ENCODE results near the gene COL4A3.

The COL4A3 gene

DNA sequence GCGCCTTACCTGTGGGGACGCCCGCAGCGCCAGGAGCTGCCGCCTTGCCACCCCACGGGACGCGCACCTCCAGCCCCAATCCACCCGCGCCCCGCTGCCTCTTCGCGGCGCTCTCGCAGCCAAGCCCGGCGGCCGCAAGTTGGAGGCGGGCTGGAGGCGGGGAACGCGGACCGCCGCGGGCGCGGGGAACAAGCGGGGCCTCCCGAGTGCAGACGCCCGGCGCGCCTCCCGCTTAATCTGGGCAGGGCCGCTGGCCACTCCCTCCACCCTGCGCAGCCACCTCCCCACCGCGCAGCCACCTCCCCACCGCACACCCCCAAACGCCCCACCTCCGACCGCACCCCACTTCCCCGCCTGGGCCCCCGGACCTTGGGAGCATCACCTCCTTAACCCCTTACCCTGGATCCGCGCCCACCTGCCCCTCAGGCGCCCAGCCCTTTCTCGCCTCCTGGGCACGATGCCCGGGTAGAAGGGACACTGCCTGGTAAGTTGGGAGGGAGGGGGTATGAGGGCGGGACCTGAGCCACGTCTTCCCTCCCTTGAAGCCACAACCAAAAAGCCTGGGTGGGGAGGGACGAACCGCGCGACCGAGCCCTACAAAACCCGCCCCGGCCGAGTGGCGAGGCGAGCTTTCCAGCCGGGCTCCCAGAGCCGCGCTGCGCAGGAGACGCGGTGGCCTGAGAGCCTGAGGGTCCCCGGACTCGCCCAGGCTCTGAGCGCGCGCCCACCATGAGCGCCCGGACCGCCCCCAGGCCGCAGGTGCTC, at the start of gene COL4A3, which contains the start of gene COL4A4:
TSS of gene COL4A3 (plus strand) at position 627 of the 765 bp plus-strand sequence. CDS start at position 730, 103 bp downstream.
TSS of gene COL4A4 (minus strand) at position 208 of the 765 bp plus-strand sequence. CDS start 16,722 bp downstream, outside the sequence.
- H3K27me3 Mint-ChIP-seq: peaks cover 80% of the 10 kb centered on the region
- H3K27ac Mint-ChIP-seq: no peak within 1 kb of the TSS
- H3K4me3 Mint-ChIP-seq: peak within 1 kb of the TSS; percentile 63
- H3K4me1 Mint-ChIP-seq (ENCODE audit: low read depth): peaks cover 9% of the 10 kb centered on the region
- H3K9me3 Mint-ChIP-seq: peaks cover 5% of the 10 kb centered on the region
- H3K36me3 Mint-ChIP-seq (ENCODE audit: low read depth): no peaks in the 10 kb centered on the region
- DNase-seq: peak; percentile 35

GRCh38 chr2:227115761-227116160, 48.7 kb upstream of the COL4A3 start:
- H3K4me3 Mint-ChIP-seq: no peak overlapping the region
- H3K27ac Mint-ChIP-seq: no peak overlapping the region
- no peaks in the 10 kb centered on the region for H3K36me3 Mint-ChIP-seq (ENCODE audit: low read depth)

DNA sequence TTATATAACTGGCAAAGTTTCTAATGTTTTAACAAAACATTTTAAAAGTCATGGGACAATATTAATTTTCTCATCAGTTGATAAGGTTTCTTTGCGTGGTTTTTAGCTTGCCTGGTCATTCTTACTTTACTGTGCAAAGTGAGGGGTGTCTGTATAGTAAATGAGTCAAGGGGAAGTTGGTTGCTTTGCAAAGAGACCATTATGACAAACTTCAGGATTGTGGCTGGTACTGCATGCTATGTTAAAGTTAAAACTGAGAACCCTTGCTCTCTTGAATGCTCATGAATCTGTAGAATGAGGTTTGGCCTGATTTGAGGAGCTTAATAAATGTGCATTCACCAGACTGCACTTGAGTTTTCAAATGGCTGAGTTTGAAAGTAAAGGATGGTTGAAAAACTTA, 47.4 kb upstream of the COL4A3 start:
- H3K36me3 Mint-ChIP-seq (ENCODE audit: low read depth): no peaks in the 10 kb centered on the region
- no peak overlapping the region for H3K27ac Mint-ChIP-seq
- H3K27me3 Mint-ChIP-seq: peaks cover 26% of the 10 kb centered on the region
- H3K9me3 Mint-ChIP-seq: no peaks in the 10 kb centered on the region
- DNase-seq: no peak
- no peaks in the 10 kb centered on the region for H3K4me1 Mint-ChIP-seq (ENCODE audit: low read depth)
- H3K4me3 Mint-ChIP-seq: no peak overlapping the region

More at GRCh38 chr2:227115761-227116160, 48.7 kb upstream of the COL4A3 start:
- no peak for DNase-seq
- Mint-ChIP-seq H3K27me3 (peaks cover 26% of the 10 kb centered on the region), H3K9me3 (no peaks in the 10 kb centered on the region), H3K4me1 (ENCODE audit: low read depth) (no peaks in the 10 kb centered on the region)

- no peaks in the 10 kb centered on the region for H3K36me3 Mint-ChIP-seq (ENCODE audit: low read depth)
- peaks cover 26% of the 10 kb centered on the region for H3K27me3 Mint-ChIP-seq
- H3K27ac Mint-ChIP-seq: no peak overlapping the region
- no peak for DNase-seq
- no peaks in the 10 kb centered on the region for H3K9me3 Mint-ChIP-seq
- no peaks in the 10 kb centered on the region for H3K4me1 Mint-ChIP-seq (ENCODE audit: low read depth)
- H3K4me3 Mint-ChIP-seq: no peak overlapping the region
Measured at GRCh38 chr2:227117852-227118251, 46.6 kb upstream of the COL4A3 start.

GRCh38 chr2:227118353-227118752, 46.1 kb upstream of the COL4A3 start:
- H3K9me3 Mint-ChIP-seq: no peaks in the 10 kb centered on the region
- no peak overlapping the region for H3K4me3 Mint-ChIP-seq
- no peaks in the 10 kb centered on the region for H3K36me3 Mint-ChIP-seq (ENCODE audit: low read depth)
- no peaks in the 10 kb centered on the region for H3K4me1 Mint-ChIP-seq (ENCODE audit: low read depth)
- H3K27me3 Mint-ChIP-seq: peaks cover 26% of the 10 kb centered on the region
- no peak overlapping the region for H3K27ac Mint-ChIP-seq
- DNase-seq: no peak

DNA sequence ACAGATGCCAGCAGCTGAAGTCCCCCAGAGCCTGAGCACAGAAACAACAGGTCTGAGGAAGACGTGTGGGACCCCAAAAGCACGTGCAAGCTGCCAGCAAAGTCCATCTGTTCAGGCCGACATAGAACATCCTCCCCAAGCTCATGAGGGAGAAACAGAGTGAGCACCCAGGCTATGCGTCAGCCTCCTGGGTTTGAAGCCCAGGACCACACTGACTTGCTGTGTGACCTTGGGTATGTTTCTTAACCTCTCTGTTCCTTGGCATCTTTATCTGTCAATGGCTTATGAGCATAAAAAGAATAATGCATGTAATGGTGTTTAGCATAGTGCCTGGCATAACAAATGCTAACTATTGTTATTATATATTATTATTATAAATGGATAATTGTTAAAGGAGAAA, 40.7 kb upstream of the COL4A3 start:
- no peak overlapping the region for H3K27ac Mint-ChIP-seq
- H3K27me3 Mint-ChIP-seq: peaks cover 13% of the 10 kb centered on the region
- no peaks in the 10 kb centered on the region for H3K9me3 Mint-ChIP-seq
- no peak for DNase-seq
- H3K4me3 Mint-ChIP-seq: no peak overlapping the region
- no peaks in the 10 kb centered on the region for H3K36me3 Mint-ChIP-seq (ENCODE audit: low read depth)
- H3K4me1 Mint-ChIP-seq (ENCODE audit: low read depth): no peaks in the 10 kb centered on the region

GRCh38 chr2:227124811-227125210, 39.6 kb upstream of the COL4A3 start:
- no peak overlapping the region for H3K4me3 Mint-ChIP-seq
- H3K27ac Mint-ChIP-seq: no peak overlapping the region
- H3K4me1 Mint-ChIP-seq (ENCODE audit: low read depth): no peaks in the 10 kb centered on the region
- H3K36me3 Mint-ChIP-seq (ENCODE audit: low read depth): no peaks in the 10 kb centered on the region
- no peaks in the 10 kb centered on the region for H3K9me3 Mint-ChIP-seq
- no peak for DNase-seq
- H3K27me3 Mint-ChIP-seq: peaks cover 18% of the 10 kb centered on the region

DNA sequence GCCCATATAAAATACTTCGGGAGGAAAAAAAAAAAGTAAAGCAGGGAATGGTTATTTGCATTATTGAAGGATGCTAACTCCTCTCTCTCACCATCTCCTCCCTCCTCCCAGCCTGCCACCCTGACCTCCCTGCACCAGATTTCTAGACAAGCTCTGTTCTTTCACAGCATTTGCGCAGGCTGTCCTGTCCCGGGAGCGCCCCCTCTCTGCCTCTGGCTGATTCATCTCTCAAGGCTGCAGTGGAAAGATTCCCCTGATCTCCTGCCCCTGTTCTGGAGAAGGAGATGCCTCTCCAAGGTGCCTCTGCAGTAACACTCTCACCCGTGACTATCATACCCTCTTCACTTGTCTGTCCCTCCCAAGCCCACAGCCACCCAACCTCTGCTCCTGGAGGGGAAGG, 38.9 kb upstream of the COL4A3 start:
- H3K9me3 Mint-ChIP-seq: no peaks in the 10 kb centered on the region
- H3K36me3 Mint-ChIP-seq (ENCODE audit: low read depth): no peaks in the 10 kb centered on the region
- peaks cover 18% of the 10 kb centered on the region for H3K27me3 Mint-ChIP-seq
- H3K4me3 Mint-ChIP-seq: no peak overlapping the region
- DNase-seq: no peak
- H3K4me1 Mint-ChIP-seq (ENCODE audit: low read depth): no peaks in the 10 kb centered on the region
- H3K27ac Mint-ChIP-seq: no peak overlapping the region

DNA sequence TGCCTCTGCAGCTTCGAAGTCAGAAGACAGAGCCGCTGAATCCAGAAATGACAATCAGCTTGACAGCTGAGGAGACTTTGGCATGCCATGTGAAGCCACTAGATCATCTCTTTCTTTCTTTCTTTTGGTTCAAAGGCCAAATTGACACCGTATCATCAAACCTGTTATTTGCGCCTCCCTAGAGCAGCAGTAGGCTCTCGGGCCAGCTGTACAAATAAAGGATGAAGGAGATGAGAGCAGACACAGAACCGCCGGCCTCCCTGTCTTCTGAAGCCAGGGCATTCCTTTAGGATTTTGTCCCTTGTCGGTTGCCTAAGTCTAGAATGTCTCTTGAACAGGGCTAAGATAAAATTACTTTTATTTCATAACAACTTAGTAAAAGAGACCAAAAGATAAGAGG, 37.2 kb upstream of the COL4A3 start:
- DNase-seq: no peak
- no peaks in the 10 kb centered on the region for H3K36me3 Mint-ChIP-seq (ENCODE audit: low read depth)
- no peaks in the 10 kb centered on the region for H3K4me1 Mint-ChIP-seq (ENCODE audit: low read depth)
- peaks cover 22% of the 10 kb centered on the region for H3K27me3 Mint-ChIP-seq
- H3K27ac Mint-ChIP-seq: no peak overlapping the region
- H3K9me3 Mint-ChIP-seq: no peaks in the 10 kb centered on the region
- H3K4me3 Mint-ChIP-seq: no peak overlapping the region

DNA sequence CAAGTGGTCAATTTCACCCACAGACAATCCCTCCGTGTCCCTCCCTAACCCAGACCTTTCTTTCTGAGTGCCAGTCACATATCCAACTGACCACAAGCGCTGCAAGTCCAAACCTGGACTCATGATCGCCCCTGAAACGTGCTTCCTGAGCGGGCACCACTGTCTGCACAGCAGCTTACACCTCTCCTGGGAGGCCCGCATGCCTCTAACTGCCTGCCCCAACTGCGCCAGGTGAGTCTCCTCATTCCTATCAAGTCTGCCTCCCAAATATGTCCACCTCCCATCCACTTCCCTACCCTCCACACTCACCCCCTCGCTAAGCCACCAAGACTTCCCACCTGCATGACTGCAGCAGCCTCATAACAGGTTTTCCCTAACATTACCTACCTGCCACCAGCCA, 33.8 kb upstream of the COL4A3 start:
- H3K27ac Mint-ChIP-seq: no peak overlapping the region
- H3K4me1 Mint-ChIP-seq (ENCODE audit: low read depth): no peaks in the 10 kb centered on the region
- peaks cover 19% of the 10 kb centered on the region for H3K27me3 Mint-ChIP-seq
- no peak overlapping the region for H3K4me3 Mint-ChIP-seq
- no peaks in the 10 kb centered on the region for H3K36me3 Mint-ChIP-seq (ENCODE audit: low read depth)
- no peaks in the 10 kb centered on the region for H3K9me3 Mint-ChIP-seq
- no peak for DNase-seq

DNA sequence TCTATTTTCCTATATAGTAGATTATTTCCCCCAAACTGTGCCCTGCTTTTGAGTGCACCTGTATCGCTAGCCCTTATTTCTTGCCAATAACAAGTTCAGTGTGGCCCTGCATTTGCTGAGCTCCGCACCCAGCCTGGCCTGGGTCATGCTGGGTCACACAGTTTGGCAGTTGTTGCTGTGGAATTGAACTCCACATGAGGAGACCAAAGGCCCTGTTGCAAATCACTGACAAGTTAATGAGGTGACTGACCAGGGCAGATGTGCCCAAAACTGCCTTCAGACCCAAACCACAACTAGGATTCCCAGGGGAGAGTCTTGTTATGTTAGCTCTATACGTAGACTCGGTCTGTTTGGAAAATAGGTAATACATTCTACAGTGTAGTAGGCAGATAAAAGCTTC, 31.4 kb upstream of the COL4A3 start:
- Mint-ChIP-seq H3K9me3 (no peaks in the 10 kb centered on the region), H3K4me3 (no peak overlapping the region), H3K36me3 (ENCODE audit: low read depth) (no peaks in the 10 kb centered on the region), H3K27ac (no peak overlapping the region), H3K4me1 (ENCODE audit: low read depth) (no peaks in the 10 kb centered on the region), H3K27me3 (peaks cover 21% of the 10 kb centered on the region)
- DNase-seq: no peak

DNA sequence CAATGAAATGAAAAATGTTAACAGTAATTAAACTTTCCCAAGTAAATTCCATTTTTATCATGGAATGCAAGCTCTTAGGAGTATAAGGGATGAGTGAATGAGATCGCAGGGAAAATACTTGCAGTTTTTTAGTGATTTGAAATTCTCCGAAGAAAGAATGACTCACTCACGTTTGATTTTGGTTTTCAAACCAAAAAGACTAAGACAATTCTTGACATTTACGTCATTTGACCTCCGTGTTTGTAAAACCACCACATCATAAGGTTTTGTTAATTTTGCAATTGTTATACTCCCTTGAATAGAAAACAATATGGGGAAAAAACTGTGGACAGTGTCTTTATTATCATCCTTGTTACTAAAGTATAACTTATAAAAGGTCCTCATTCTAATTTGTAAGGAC, 29.8 kb upstream of the COL4A3 start:
- H3K36me3 Mint-ChIP-seq (ENCODE audit: low read depth): no peaks in the 10 kb centered on the region
- no peaks in the 10 kb centered on the region for H3K4me1 Mint-ChIP-seq (ENCODE audit: low read depth)
- no peaks in the 10 kb centered on the region for H3K9me3 Mint-ChIP-seq
- no peak for DNase-seq
- no peak overlapping the region for H3K27ac Mint-ChIP-seq
- H3K27me3 Mint-ChIP-seq: peaks cover 12% of the 10 kb centered on the region
- no peak overlapping the region for H3K4me3 Mint-ChIP-seq

- H3K4me1 Mint-ChIP-seq (ENCODE audit: low read depth): no peaks in the 10 kb centered on the region
- peaks cover 11% of the 10 kb centered on the region for H3K27me3 Mint-ChIP-seq
- DNase-seq: no peak
- H3K4me3 Mint-ChIP-seq: no peak overlapping the region
- no peak overlapping the region for H3K27ac Mint-ChIP-seq
- no peaks in the 10 kb centered on the region for H3K9me3 Mint-ChIP-seq
- no peaks in the 10 kb centered on the region for H3K36me3 Mint-ChIP-seq (ENCODE audit: low read depth)
Measured at GRCh38 chr2:227141301-227141700, 23.1 kb upstream of the COL4A3 start.

- Mint-ChIP-seq H3K9me3 (peaks cover 3% of the 10 kb centered on the region), H3K27ac (no peak overlapping the region), H3K4me1 (ENCODE audit: low read depth) (no peaks in the 10 kb centered on the region), H3K27me3 (peaks cover 15% of the 10 kb centered on the region), H3K4me3 (no peak overlapping the region), H3K36me3 (ENCODE audit: low read depth) (no peaks in the 10 kb centered on the region)
- DNase-seq: no peak
Measured at GRCh38 chr2:227143895-227144294, 20.5 kb upstream of the COL4A3 start.

- Mint-ChIP-seq H3K27me3 (peaks cover 22% of the 10 kb centered on the region), H3K4me3 (no peak overlapping the region), H3K36me3 (ENCODE audit: low read depth) (no peaks in the 10 kb centered on the region), H3K4me1 (ENCODE audit: low read depth) (no peaks in the 10 kb centered on the region), H3K27ac (no peak overlapping the region), H3K9me3 (peaks cover 10% of the 10 kb centered on the region)
- DNase-seq: no peak
Measured at GRCh38 chr2:227146456-227146855, 18.0 kb upstream of the COL4A3 start.
